NCI-H460 (cell line): ENCODE results near the gene GPAT3. TPM values are rescaled to one million over a fixed set of nuclear protein-coding genes. Genes with fewer than 3 reads are reported as not detected.
"Not testable (repeated sequence)": the region's sequence is repeated elsewhere in the genome, so short reads cannot be mapped to it uniquely, and the experiment has no call there.

ENCODE experiments used
- DNase-seq: peaks from one replicate; pipeline ENCODE4 v3.0.0-alpha.2; 2016; ENCODE audit warnings: low read depth; ENCODE audit errors: extremely low read depth
- polyA plus RNA-seq: library from polyadenylated mRNA; depleted of rRNA; stranded (reverse); fragments of >200 nt; gene quantifications from 2 replicates; pipeline ENCODE4 v1.2.3, GENCODE V29; 2014; cell fraction: nucleus; rRNA removed
- total RNA-seq: library from RNA; depleted of rRNA; stranded (reverse); fragments of >200 nt; shearing (Covaris generic); gene quantifications from 2 replicates; pipeline ENCODE4 v1.2.3, GENCODE V29; 2014; rRNA removed

GPAT3 gene
- 69.2 and 80.5 TPM in 2 replicates for total RNA-seq
- 60.4 and 66.1 TPM in 2 replicates for polyA plus RNA-seq

GRCh38 chr4:83535520-83536361, at the start of gene GPAT3:
GPAT3 (plus strand) TSS chr4:83536108; CDS start chr4:83536623, 515 bp downstream.
- peak; percentile 72 for DNase-seq

GRCh38 chr4:83486457-83487129, 49.3 kb upstream of the GPAT3 start:
- no peak for DNase-seq

- no peak for DNase-seq
Observed at GRCh38 chr4:83489711-83490326, 46.1 kb upstream of the GPAT3 start.

- peak; percentile 15 for DNase-seq
Observed at GRCh38 chr4:83490876-83491450, 44.9 kb upstream of the GPAT3 start.

- not testable (repeated sequence) for DNase-seq
Observed at GRCh38 chr4:83496085-83496917, 39.6 kb upstream of the GPAT3 start.

- DNase-seq = no peak
Observed at GRCh38 chr4:83498187-83498586, 37.7 kb upstream of the GPAT3 start.

GRCh38 chr4:83501671-83502070, 34.2 kb upstream of the GPAT3 start:
- DNase-seq = not testable (repeated sequence)

- no peak for DNase-seq
Observed at GRCh38 chr4:83503974-83504373, 31.9 kb upstream of the GPAT3 start.

GRCh38 chr4:83504503-83504902, 31.4 kb upstream of the GPAT3 start:
- DNase-seq = no peak

- no peak for DNase-seq
Observed at GRCh38 chr4:83504996-83505395, 30.9 kb upstream of the GPAT3 start.

- peak; percentile 62 for DNase-seq
Observed at GRCh38 chr4:83509156-83509585, 26.7 kb upstream of the GPAT3 start.

- no peak for DNase-seq
Observed at GRCh38 chr4:83510442-83510841, 25.5 kb upstream of the GPAT3 start.

GRCh38 chr4:83516042-83516772, 19.7 kb upstream of the GPAT3 start:
- DNase-seq = no peak

GRCh38 chr4:83522239-83522638, 13.7 kb upstream of the GPAT3 start:
- DNase-seq = no peak

- DNase-seq = no peak
Observed at GRCh38 chr4:83527671-83528070, 8.2 kb upstream of the GPAT3 start.

- DNase-seq = no peak
Observed at GRCh38 chr4:83536362-83537272, 709 bp downstream of the GPAT3 start.

- no peak for DNase-seq
Observed at GRCh38 chr4:83542225-83542624, 6.3 kb downstream of the GPAT3 start.

- no peak for DNase-seq
Observed at GRCh38 chr4:83546786-83547185, 10.9 kb downstream of the GPAT3 start.
